GM10248 (cell line): Measurements from ENCODE around the gene ELAVL1.
"Not testable (repeated sequence)": the region's sequence is repeated elsewhere in the genome, so short reads cannot be mapped to it uniquely, and the experiment has no call there.

ENCODE experiments used
- CTCF ChIA-PET: fragments of 300-600 bp; sonication (Branson Sonifier 250); formaldehyde crosslinking; extraction: SDS; loops from one replicate; lab custom pipeline; 2021; ENCODE audit warnings: antibody characterized with exemption; lab: Yijun Ruan, JAX
- POLR2A ChIA-PET: fragments of 350-650 bp; sonication (Branson Sonifier 250); formaldehyde crosslinking; extraction: SDS; loops from one replicate; lab custom pipeline; 2020; ENCODE audit warnings: antibody characterized with exemption; lab: Yijun Ruan, JAX
- DNase-seq: peaks from one replicate; pipeline ENCODE4 v3.0.0; 2012; ENCODE audit errors: extremely low spot score
- CTCF ChIP-seq: IDR thresholded peaks from 2 replicates; pipeline ENCODE4 v1.5.1; 2012; ENCODE audit warnings: mild to moderate bottlenecking, low read depth; ENCODE audit errors: extremely low read depth, missing control alignments, control extremely low read depth

Gene ELAVL1

GRCh38 chr19:8036434-8037099 is 31.1 kb upstream of the ELAVL1 start:
- POLR2A ChIA-PET: no interaction called here
- TF ChIP-seq CTCF: no peak
- CTCF ChIA-PET: interaction anchor here (0.9 kb wide), 1 partner anchor 34 kb away, joined by 4 read pairs; no protein-coding TSS in a partner anchor
- no peak for DNase-seq

GRCh38 chr19:8034178-8034525 is 28.7 kb upstream of the ELAVL1 start:
- ChIA-PET CTCF (no interaction called here), POLR2A (no interaction called here)
- no peak for DNase-seq
- no peak for TF ChIP-seq CTCF

GRCh38 chr19:8033287-8034177 is 28.1 kb upstream of the ELAVL1 start:
- DNase-seq, POLR2A ChIA-PET, CTCF ChIA-PET: not testable (repeated sequence)

GRCh38 chr19:8030960-8031359 is 25.5 kb upstream of the ELAVL1 start:
- ChIA-PET POLR2A (interaction anchor here (0.6 kb wide), 1 partner anchor 74 kb away, joined by 3 read pairs; no protein-coding TSS in a partner anchor), CTCF (interaction anchor here (0.9 to 1.3 kb wide), 4 partner anchors 9 to 29 kb away, joined by 3 to 4 read pairs (median 4); no protein-coding TSS in a partner anchor)
- TF ChIP-seq CTCF: no peak
- DNase-seq: no peak

GRCh38 chr19:8028951-8029491 is 23.6 kb upstream of the ELAVL1 start:
- POLR2A ChIA-PET: no interaction called here

GRCh38 chr19:8025316-8025715 is 19.9 kb upstream of the ELAVL1 start:
- CTCF ChIA-PET: interaction anchor here (2.3 kb wide), 1 partner anchor 23 kb away, joined by 6 read pairs; no protein-coding TSS in a partner anchor
- POLR2A ChIA-PET: no interaction called here
- TF ChIP-seq CTCF: no peak
- DNase-seq: no peak

More at GRCh38 chr19:8028951-8029491, 23.6 kb upstream of the ELAVL1 start:
- CTCF ChIA-PET: no interaction called here
- TF ChIP-seq CTCF: no peak
- DNase-seq: no peak

- DNase-seq: not testable (repeated sequence)
- CTCF ChIA-PET: interaction anchor here (2.3 kb wide), 1 partner anchor 22 kb away, joined by 6 read pairs; no protein-coding TSS in a partner anchor
- POLR2A ChIA-PET: interaction anchor here (0.6 kb wide), 1 partner anchor 70 kb away, joined by 3 read pairs; no protein-coding TSS in a partner anchor
These were observed 18.8 kb upstream of the ELAVL1 start for GRCh38 chr19:8024256-8024655.
